Measurements from ENCODE around the gene MEGF6. TPM values are rescaled to one million over a fixed set of nuclear protein-coding genes. Genes with fewer than 3 reads are reported as not detected.

Gene MEGF6
- total RNA-seq, 1 donor from 2014 or later, result 57.1 TPM

- Histone ChIP-seq H3K27me3 (ENCODE audit: low read depth) (no peaks in the 10 kb centered on the region), H3K27ac (no peak overlapping the region), H3K9me3 (no peaks in the 10 kb centered on the region), H3K4me1 (no peaks in the 10 kb centered on the region), H3K4me3 (no peak overlapping the region), H3K36me3 (peaks cover 56% of the 10 kb centered on the region)
- DNase-seq (no peak), ATAC-seq (no peak)
- intact Hi-C loops (cut with DNase I), result no loop called here
- no peak for TF ChIP-seq CTCF (IDR thresholded peaks at IDR 0.05)
Measured at GRCh38 chr1:3641816-3642215, 30.5 kb upstream of the MEGF6 start.

- no peak for ATAC-seq
- Histone ChIP-seq H3K27ac (no peak overlapping the region), H3K36me3 (peaks cover 56% of the 10 kb centered on the region), H3K9me3 (no peaks in the 10 kb centered on the region), H3K27me3 (ENCODE audit: low read depth) (no peaks in the 10 kb centered on the region), H3K4me3 (no peak overlapping the region), H3K4me1 (no peaks in the 10 kb centered on the region)
- no peak for TF ChIP-seq CTCF (IDR thresholded peaks at IDR 0.05)
- DNase-seq, result no peak
- intact Hi-C loops (cut with DNase I), result no loop called here
Measured at GRCh38 chr1:3641046-3641760, 29.9 kb upstream of the MEGF6 start.

GRCh38 chr1:3640121-3640837, 29.0 kb upstream of the MEGF6 start:
- H3K9me3 ChIP-seq, result no peaks in the 10 kb centered on the region
- H3K27me3 ChIP-seq (ENCODE audit: low read depth), result no peaks in the 10 kb centered on the region
- no peak for TF ChIP-seq CTCF (IDR thresholded peaks at IDR 0.05)
- H3K4me1 ChIP-seq, result no peaks in the 10 kb centered on the region
- no peak overlapping the region for H3K27ac ChIP-seq
- intact Hi-C loops (cut with DNase I), result no loop called here
- DNase-seq (no peak), ATAC-seq (no peak)
- H3K36me3 ChIP-seq, result peaks cover 57% of the 10 kb centered on the region
- no peak overlapping the region for H3K4me3 ChIP-seq

GRCh38 chr1:3639397-3639911, 28.1 kb upstream of the MEGF6 start:
- Histone ChIP-seq H3K27ac (no peak overlapping the region), H3K27me3 (ENCODE audit: low read depth) (no peaks in the 10 kb centered on the region), H3K4me1 (no peaks in the 10 kb centered on the region), H3K4me3 (no peak overlapping the region), H3K9me3 (no peaks in the 10 kb centered on the region), H3K36me3 (peaks cover 58% of the 10 kb centered on the region)
- ATAC-seq (no peak), DNase-seq (no peak)
- intact Hi-C loops (cut with DNase I), result no loop called here
- no peak for TF ChIP-seq CTCF (IDR thresholded peaks at IDR 0.05)

- Histone ChIP-seq H3K9me3 (no peaks in the 10 kb centered on the region), H3K4me1 (no peaks in the 10 kb centered on the region), H3K27ac (no peak overlapping the region), H3K36me3 (peaks cover 64% of the 10 kb centered on the region), H3K4me3 (no peak overlapping the region), H3K27me3 (ENCODE audit: low read depth) (no peaks in the 10 kb centered on the region)
- intact Hi-C loops (cut with DNase I), result no loop called here
- ATAC-seq (no peak), DNase-seq (no peak)
- no peak for TF ChIP-seq CTCF (IDR thresholded peaks at IDR 0.05)
Measured at GRCh38 chr1:3638676-3639075, 27.4 kb upstream of the MEGF6 start.

Data from lower lobe of right lung (tissue), 2 donors.